SU-DHL-6 (cell line): ENCODE data around the gene PRPF18.

Source experiments
- EZH2phosphoT487 ChIP-seq: fragments of 200-600 bp; sonication (generic), shearing (Covaris generic); conservative IDR thresholded peaks from 2 replicates; pipeline ENCODE4 v1.6.1; 2018; ENCODE audit warnings: mild to moderate bottlenecking, antibody characterized with exemption, low read length, moderate library complexity, mixed read lengths
- TF ChIP-seq, protein P1 (sequence below): fragments of 200-600 bp; sonication (generic); IDR thresholded peaks from one replicate; pipeline ENCODE4 v1.5.1; 2017; ENCODE audit warnings: antibody characterized with exemption, mild to moderate bottlenecking, low read length, moderate library complexity; ENCODE audit not compliant: insufficient read depth, poor library complexity, severe bottlenecking

DNA sequence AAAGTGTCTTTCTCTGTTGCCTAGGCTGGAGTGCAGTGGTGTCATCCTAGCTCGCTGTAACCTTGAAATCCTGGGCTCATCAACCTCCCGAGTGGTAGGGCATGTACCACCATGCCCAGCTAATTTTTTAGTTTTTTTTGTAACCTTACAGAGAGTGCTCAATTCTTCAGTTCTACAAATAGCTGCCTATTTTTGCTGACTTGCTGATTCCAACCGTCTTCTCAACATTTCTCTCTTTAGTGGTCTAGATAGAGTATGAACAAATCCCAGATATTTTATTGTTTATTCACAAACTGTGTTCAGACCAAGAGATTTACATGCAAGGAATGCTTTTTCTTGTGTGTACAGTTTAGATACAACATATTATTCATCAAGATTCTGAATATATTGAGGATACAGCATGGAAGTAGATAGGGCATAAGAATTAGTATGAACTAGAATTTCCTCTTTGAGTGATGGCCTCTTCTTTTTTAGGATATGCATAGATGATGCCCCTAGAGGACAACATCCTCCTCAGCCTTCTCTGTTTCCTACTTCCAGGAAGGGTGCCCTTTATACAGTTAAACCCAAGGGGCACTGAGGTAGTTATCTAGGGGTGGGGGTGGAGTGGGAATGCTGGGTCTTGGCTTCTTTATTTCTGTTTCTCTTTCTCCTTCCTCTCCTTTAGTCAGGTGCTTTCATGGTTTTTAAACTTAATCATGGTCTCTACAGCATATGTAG is 26.0 kb downstream of the PRPF18 start:
- TF ChIP-seq, protein P1, sequence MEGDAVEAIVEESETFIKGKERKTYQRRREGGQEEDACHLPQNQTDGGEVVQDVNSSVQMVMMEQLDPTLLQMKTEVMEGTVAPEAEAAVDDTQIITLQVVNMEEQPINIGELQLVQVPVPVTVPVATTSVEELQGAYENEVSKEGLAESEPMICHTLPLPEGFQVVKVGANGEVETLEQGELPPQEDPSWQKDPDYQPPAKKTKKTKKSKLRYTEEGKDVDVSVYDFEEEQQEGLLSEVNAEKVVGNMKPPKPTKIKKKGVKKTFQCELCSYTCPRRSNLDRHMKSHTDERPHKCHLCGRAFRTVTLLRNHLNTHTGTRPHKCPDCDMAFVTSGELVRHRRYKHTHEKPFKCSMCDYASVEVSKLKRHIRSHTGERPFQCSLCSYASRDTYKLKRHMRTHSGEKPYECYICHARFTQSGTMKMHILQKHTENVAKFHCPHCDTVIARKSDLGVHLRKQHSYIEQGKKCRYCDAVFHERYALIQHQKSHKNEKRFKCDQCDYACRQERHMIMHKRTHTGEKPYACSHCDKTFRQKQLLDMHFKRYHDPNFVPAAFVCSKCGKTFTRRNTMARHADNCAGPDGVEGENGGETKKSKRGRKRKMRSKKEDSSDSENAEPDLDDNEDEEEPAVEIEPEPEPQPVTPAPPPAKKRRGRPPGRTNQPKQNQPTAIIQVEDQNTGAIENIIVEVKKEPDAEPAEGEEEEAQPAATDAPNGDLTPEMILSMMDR: no peak
- no peak for TF ChIP-seq EZH2phosphoT487
